HEK293 (cell line): ENCODE measurements around the gene ANKRD53.
"Not testable (repeated sequence)": the region's sequence is repeated elsewhere in the genome, so short reads cannot be mapped to it uniquely, and the experiment has no call there.

ENCODE experiments used
- CTCF ChIA-PET: fragments of 350-600 bp; formaldehyde crosslinking; extraction: SDS; loops from one replicate; lab custom pipeline; 2021; ENCODE audit warnings: antibody characterized with exemption; lab: Yijun Ruan, JAX
- POLR2A ChIA-PET: fragments of 300-600 bp; formaldehyde crosslinking; extraction: SDS; loops from one replicate; lab custom pipeline; 2020; ENCODE audit warnings: antibody characterized with exemption, inconsistent platforms; lab: Yijun Ruan, JAX
- H3K27ac ChIP-seq: fragments of 200-500 bp; sonication (Bioruptor generic); 2 replicates; pipeline ENCODE4 v1.5.1; 2014; ENCODE audit warnings: low read depth, low read length, control low read depth, inconsistent platforms; ENCODE audit errors: extremely low read depth
- H3K36me3 ChIP-seq, 2 experiments: fragments of 200-500 bp in 1 of 2; sonication (Bioruptor generic) in 1 of 2; 1 replicate in 1 of 2; 2 replicates in 1 of 2; pipeline ENCODE4 v1.5.1; 2014 to 2017; ENCODE audit warnings: inconsistent platforms in 2 of 2, low read length in 2 of 2; ENCODE audit not compliant: control insufficient read depth in 2 of 2, insufficient read depth in 1 of 2
- H3K4me1 ChIP-seq: fragments of 200-500 bp; sonication (Bioruptor generic); 2 replicates; pipeline ENCODE4 v1.5.1; 2014; ENCODE audit warnings: mild to moderate bottlenecking, low read length, inconsistent platforms; ENCODE audit not compliant: control insufficient read depth, insufficient read depth
- H3K4me3 ChIP-seq: 2 replicates; pipeline ENCODE4 v1.5.1; 2011; ENCODE audit warnings: low read depth, mild to moderate bottlenecking, control low read depth, low read length, moderate library complexity
- H3K9me3 ChIP-seq: fragments of 200-500 bp; sonication (Bioruptor generic); 2 replicates; pipeline ENCODE4 v1.5.1; 2014; ENCODE audit warnings: low read depth, low read length, inconsistent platforms; ENCODE audit not compliant: control insufficient read depth, insufficient read depth
- HOXA7 ChIP-seq: sonication (generic); formaldehyde crosslinking; IDR thresholded peaks from 2 replicates; pipeline ENCODE4 v1.8.1; 2022; ENCODE audit warnings: missing genetic modification reagents, borderline replicate concordance
- KLF1 ChIP-seq: fragments of 450-650 bp; formaldehyde crosslinking; IDR thresholded peaks from 2 replicates; pipeline ENCODE4 v1.5.1; 2016; ENCODE audit warnings: missing biosample characterization, missing genetic modification characterization
- PRDM1 ChIP-seq: fragments of 450-650 bp; formaldehyde crosslinking; IDR thresholded peaks from 2 replicates; pipeline ENCODE4; 2016; ENCODE audit warnings: missing biosample characterization, missing genetic modification characterization
- SP2 ChIP-seq: fragments of 450-650 bp; formaldehyde crosslinking; IDR thresholded peaks from 2 replicates; pipeline ENCODE4 v1.5.1; 2016; ENCODE audit warnings: missing biosample characterization, missing genetic modification characterization
- ZBTB21 ChIP-seq: fragments of 450-650 bp; formaldehyde crosslinking; IDR thresholded peaks from 2 replicates; pipeline ENCODE4 v1.5.1; 2017; ENCODE audit warnings: missing biosample characterization, missing genetic modification characterization
- ZBTB48 ChIP-seq: fragments of 450-650 bp; formaldehyde crosslinking; IDR thresholded peaks from 2 replicates; pipeline ENCODE4 v1.5.1; 2016; ENCODE audit warnings: missing biosample characterization, missing genetic modification characterization
- ZNF114 ChIP-seq: fragments of 450-650 bp; formaldehyde crosslinking; IDR thresholded peaks from 2 replicates; pipeline ENCODE4 v1.5.0; 2017; ENCODE audit warnings: missing biosample characterization, missing genetic modification characterization
- ZNF121 ChIP-seq: fragments of 450-650 bp; formaldehyde crosslinking; IDR thresholded peaks from 2 replicates; pipeline ENCODE4 v1.5.1; 2016; ENCODE audit warnings: missing biosample characterization, missing genetic modification characterization
- ZNF133 ChIP-seq: fragments of 450-650 bp; formaldehyde crosslinking; IDR thresholded peaks from 2 replicates; pipeline ENCODE4 v1.5.1; 2016; ENCODE audit warnings: missing biosample characterization, missing genetic modification characterization
- ZNF214 ChIP-seq: fragments of 450-650 bp; formaldehyde crosslinking; IDR thresholded peaks from 2 replicates; pipeline ENCODE4 v1.5.1; 2017; ENCODE audit warnings: missing biosample characterization, mild to moderate bottlenecking, missing genetic modification characterization, borderline replicate concordance
- ZNF404 ChIP-seq: fragments of 450-650 bp; formaldehyde crosslinking; IDR thresholded peaks from 2 replicates; pipeline ENCODE4 v1.5.1; 2017; ENCODE audit warnings: missing biosample characterization, missing genetic modification characterization
- ZNF501 ChIP-seq: fragments of 450-650 bp; formaldehyde crosslinking; IDR thresholded peaks from 2 replicates; pipeline ENCODE4 v1.5.1; 2016; ENCODE audit warnings: missing biosample characterization, missing genetic modification characterization
- ZNF558 ChIP-seq: fragments of 450-650 bp; formaldehyde crosslinking; IDR thresholded peaks from 2 replicates; pipeline ENCODE4 v1.5.1; 2016; ENCODE audit warnings: missing biosample characterization, missing genetic modification characterization
- ZNF560 ChIP-seq: fragments of 450-650 bp; formaldehyde crosslinking; IDR thresholded peaks from 2 replicates; pipeline ENCODE4 v1.5.1; 2017; ENCODE audit warnings: missing biosample characterization, missing genetic modification characterization, borderline replicate concordance
- ZNF600 ChIP-seq: fragments of 450-650 bp; formaldehyde crosslinking; IDR thresholded peaks from 2 replicates; pipeline ENCODE4 v1.5.1; 2016; ENCODE audit warnings: missing biosample characterization, missing genetic modification characterization
- ZSCAN18 ChIP-seq: fragments of 450-650 bp; formaldehyde crosslinking; IDR thresholded peaks from 2 replicates; pipeline ENCODE4 v1.5.1; 2016; ENCODE audit warnings: missing biosample characterization, missing genetic modification characterization
- TF ChIP-seq, protein P1 (sequence below): fragments of 450-650 bp; formaldehyde crosslinking; IDR thresholded peaks from 2 replicates; pipeline ENCODE4 v1.5.1; 2017; ENCODE audit warnings: missing biosample characterization, mild to moderate bottlenecking, missing genetic modification characterization, moderate library complexity
- TF ChIP-seq, protein P2 (sequence below): fragments of 450-650 bp; formaldehyde crosslinking; IDR thresholded peaks from 2 replicates; pipeline ENCODE4 v1.5.1; 2016; ENCODE audit warnings: missing biosample characterization, missing genetic modification characterization, borderline replicate concordance

ANKRD53 gene

DNA sequence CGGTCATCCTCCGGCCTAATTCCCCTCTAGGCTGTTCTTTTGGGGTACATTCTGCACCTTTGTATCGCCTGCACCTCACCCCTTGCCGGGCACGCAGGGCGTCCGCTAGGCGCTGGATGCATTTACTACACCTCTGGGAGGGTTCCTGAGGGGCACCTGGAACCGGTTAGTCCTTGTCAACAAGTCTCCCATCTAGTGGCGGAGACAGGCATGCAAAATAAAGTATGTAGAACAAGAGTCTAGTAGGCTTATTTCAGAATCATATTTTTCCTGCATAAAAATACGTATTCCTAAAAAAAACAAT lies 16.9 kb downstream of the ANKRD53 start (continued):
- TF ChIP-seq, protein P1, sequence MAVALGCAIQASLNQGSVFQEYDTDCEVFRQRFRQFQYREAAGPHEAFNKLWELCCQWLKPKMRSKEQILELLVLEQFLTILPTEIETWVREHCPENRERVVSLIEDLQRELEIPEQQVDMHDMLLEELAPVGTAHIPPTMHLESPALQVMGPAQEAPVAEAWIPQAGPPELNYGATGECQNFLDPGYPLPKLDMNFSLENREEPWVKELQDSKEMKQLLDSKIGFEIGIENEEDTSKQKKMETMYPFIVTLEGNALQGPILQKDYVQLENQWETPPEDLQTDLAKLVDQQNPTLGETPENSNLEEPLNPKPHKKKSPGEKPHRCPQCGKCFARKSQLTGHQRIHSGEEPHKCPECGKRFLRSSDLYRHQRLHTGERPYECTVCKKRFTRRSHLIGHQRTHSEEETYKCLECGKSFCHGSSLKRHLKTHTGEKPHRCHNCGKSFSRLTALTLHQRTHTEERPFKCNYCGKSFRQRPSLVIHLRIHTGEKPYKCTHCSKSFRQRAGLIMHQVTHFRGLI (tag by site-specific recombination) = no peak
- TF ChIP-seq ZNF558 (no peak), ZNF600 (tag by site-specific recombination) (no peak), ZBTB21 (tag by site-specific recombination) (no peak), ZNF214 (tag by site-specific recombination) (no peak), ZSCAN18 (tag by site-specific recombination) (no peak), ZBTB48 (tag by site-specific recombination) (no peak), ZNF560 (tag by site-specific recombination) (no peak)

GRCh38 chr2:70998885-70999284 lies 20.5 kb downstream of the ANKRD53 start:
- TF ChIP-seq ZNF121 (tag by site-specific recombination) = 0 out of 2 replicates have a peak, but pooled peaks have one; percentile 11
- H3K36me3 ChIP-seq, H3K27ac ChIP-seq, H3K9me3 ChIP-seq, POLR2A ChIA-PET, H3K4me3 ChIP-seq, H3K4me1 ChIP-seq: not testable (repeated sequence)
- CTCF ChIA-PET = interaction anchor here (0.6 kb wide), 1 partner anchor 131 kb away, joined by 3 read pairs; no protein-coding TSS in a partner anchor

- TF ChIP-seq ZNF114 = no peak
- no peak for TF ChIP-seq KLF1
- TF ChIP-seq ZNF404 (tag by site-specific recombination) = no peak
- no peak for TF ChIP-seq SP2 (tag by site-specific recombination)
- TF ChIP-seq ZNF501 = no peak
- TF ChIP-seq ZNF600 (tag by site-specific recombination) = no peak
- no peak for TF ChIP-seq PRDM1 (tag by site-specific recombination)
- TF ChIP-seq, protein P2, sequence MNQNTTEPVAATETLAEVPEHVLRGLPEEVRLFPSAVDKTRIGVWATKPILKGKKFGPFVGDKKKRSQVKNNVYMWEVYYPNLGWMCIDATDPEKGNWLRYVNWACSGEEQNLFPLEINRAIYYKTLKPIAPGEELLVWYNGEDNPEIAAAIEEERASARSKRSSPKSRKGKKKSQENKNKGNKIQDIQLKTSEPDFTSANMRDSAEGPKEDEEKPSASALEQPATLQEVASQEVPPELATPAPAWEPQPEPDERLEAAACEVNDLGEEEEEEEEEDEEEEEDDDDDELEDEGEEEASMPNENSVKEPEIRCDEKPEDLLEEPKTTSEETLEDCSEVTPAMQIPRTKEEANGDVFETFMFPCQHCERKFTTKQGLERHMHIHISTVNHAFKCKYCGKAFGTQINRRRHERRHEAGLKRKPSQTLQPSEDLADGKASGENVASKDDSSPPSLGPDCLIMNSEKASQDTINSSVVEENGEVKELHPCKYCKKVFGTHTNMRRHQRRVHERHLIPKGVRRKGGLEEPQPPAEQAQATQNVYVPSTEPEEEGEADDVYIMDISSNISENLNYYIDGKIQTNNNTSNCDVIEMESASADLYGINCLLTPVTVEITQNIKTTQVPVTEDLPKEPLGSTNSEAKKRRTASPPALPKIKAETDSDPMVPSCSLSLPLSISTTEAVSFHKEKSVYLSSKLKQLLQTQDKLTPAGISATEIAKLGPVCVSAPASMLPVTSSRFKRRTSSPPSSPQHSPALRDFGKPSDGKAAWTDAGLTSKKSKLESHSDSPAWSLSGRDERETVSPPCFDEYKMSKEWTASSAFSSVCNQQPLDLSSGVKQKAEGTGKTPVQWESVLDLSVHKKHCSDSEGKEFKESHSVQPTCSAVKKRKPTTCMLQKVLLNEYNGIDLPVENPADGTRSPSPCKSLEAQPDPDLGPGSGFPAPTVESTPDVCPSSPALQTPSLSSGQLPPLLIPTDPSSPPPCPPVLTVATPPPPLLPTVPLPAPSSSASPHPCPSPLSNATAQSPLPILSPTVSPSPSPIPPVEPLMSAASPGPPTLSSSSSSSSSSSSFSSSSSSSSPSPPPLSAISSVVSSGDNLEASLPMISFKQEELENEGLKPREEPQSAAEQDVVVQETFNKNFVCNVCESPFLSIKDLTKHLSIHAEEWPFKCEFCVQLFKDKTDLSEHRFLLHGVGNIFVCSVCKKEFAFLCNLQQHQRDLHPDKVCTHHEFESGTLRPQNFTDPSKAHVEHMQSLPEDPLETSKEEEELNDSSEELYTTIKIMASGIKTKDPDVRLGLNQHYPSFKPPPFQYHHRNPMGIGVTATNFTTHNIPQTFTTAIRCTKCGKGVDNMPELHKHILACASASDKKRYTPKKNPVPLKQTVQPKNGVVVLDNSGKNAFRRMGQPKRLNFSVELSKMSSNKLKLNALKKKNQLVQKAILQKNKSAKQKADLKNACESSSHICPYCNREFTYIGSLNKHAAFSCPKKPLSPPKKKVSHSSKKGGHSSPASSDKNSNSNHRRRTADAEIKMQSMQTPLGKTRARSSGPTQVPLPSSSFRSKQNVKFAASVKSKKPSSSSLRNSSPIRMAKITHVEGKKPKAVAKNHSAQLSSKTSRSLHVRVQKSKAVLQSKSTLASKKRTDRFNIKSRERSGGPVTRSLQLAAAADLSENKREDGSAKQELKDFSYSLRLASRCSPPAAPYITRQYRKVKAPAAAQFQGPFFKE = no peak
- no peak for TF ChIP-seq ZNF133 (tag by site-specific recombination)
- no peak for TF ChIP-seq HOXA7 (CRISPR knock-in tag)
- H3K4me3 ChIP-seq = no peak overlapping the region
- ChIA-PET CTCF (interaction anchor here (0.6 to 0.7 kb wide), 2 partner anchors 36 to 132 kb away, joined by 3 to 4 read pairs; no protein-coding TSS in a partner anchor), POLR2A (no interaction called here)
- H3K4me1 ChIP-seq = no peaks in the 10 kb centered on the region
- H3K9me3 ChIP-seq = no peaks in the 10 kb centered on the region
- H3K27ac ChIP-seq = no peak overlapping the region
- H3K36me3 ChIP-seq = no peaks in the 10 kb centered on the region
Observed at GRCh38 chr2:70999362-70999761, 20.9 kb downstream of the ANKRD53 start.

DNA sequence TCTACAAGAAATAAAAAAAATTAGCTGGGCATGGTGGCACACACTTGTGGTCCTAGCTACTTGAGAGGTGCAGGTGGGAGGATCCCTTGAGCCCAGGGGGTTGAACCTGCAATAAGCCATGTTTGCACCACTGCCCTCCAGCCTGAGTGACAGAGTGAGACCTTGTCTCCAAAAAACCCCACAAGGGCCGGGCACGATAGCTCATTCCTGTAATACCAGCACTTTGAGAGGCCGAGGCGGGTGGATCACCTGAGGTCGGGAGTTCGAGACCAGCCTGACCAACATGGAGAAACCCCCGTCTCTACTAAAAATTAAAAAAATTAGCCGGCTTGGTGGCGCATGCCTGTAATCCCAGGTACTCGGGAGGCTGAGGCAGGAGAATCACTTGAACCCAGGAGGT lies 21.5 kb downstream of the ANKRD53 start:
- CTCF ChIA-PET = interaction anchor here (0.6 to 2.4 kb wide), 7 partner anchors 10 to 496 kb away, joined by 3 to 7 read pairs (median 4); no protein-coding TSS in a partner anchor
- H3K27ac ChIP-seq, H3K9me3 ChIP-seq, H3K36me3 ChIP-seq, H3K4me1 ChIP-seq, H3K4me3 ChIP-seq, POLR2A ChIA-PET: not testable (repeated sequence)
